ENCODE results near the gene HIPK4.

The HIPK4 gene

GRCh38 chr19:40392123-40392522 is 2.1 kb upstream of the HIPK4 start:
- H3K4me3 ChIP-seq (ENCODE audit: low read length) = no peak overlapping the region
- no peak for DNase-seq (ENCODE audit: low read depth)
- TF ChIP-seq, protein P1, sequence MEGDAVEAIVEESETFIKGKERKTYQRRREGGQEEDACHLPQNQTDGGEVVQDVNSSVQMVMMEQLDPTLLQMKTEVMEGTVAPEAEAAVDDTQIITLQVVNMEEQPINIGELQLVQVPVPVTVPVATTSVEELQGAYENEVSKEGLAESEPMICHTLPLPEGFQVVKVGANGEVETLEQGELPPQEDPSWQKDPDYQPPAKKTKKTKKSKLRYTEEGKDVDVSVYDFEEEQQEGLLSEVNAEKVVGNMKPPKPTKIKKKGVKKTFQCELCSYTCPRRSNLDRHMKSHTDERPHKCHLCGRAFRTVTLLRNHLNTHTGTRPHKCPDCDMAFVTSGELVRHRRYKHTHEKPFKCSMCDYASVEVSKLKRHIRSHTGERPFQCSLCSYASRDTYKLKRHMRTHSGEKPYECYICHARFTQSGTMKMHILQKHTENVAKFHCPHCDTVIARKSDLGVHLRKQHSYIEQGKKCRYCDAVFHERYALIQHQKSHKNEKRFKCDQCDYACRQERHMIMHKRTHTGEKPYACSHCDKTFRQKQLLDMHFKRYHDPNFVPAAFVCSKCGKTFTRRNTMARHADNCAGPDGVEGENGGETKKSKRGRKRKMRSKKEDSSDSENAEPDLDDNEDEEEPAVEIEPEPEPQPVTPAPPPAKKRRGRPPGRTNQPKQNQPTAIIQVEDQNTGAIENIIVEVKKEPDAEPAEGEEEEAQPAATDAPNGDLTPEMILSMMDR (conservative IDR thresholded peaks at IDR 0.05; ENCODE audit: low read length) = no peak

DNA sequence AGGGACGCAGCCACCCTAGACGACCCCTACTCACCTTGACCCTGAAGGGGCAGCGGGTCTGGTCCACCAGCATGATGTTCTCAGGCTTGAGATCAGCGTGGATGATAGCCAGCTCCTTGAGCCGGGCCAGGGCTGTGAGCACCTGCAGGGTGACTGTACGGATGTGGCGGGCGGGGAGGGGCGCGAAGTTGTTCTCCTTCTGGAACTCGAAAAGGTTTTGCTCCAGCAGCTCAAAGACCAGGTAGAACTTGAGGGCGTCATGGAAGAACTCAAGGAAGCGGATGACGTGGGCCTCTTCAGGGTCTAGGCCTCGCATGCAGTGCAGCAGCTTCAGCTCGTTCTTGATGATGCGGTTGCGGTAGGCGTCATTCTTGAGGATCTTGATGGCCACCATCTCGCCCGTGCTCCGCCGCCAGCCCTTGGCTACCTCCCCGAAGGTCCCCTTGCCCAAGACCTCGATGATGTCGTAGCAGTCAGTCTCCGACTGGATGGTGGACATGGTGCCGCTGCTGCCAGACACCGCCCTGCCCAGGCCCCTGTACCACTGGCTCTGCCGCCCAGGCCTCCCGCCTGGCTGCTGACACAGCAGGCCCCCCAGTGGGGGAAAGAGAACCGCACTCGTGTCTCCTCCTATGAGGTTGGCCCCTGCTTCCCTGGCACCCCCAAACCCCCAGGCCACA is 437 bp downstream of the HIPK4 start:
- no peak for DNase-seq (ENCODE audit: low read depth)
- no peak overlapping the region for H3K4me3 ChIP-seq (ENCODE audit: low read length)
- TF ChIP-seq, protein P1 (conservative IDR thresholded peaks at IDR 0.05; ENCODE audit: low read length) = no peak

DNA sequence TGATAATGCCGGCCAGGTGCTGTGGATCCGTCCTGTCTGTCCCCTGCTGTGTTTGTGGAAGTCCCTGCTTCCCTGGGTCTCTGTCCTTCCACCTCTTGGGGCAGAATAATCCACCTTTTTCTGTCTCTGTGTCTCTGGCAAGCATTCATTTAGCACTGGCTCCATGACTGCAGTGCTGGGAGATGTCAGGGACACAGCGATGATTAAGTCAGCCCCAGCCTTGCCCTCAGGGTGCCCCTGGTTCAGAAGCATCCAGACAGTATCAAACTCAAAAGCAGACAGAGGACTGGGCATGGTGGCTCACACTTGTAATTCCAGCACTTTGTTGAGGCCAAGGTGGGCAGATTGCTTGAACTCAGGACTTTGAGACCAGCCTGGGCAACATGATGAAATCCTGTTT is 1.5 kb downstream of the HIPK4 start:
- TF ChIP-seq, protein P1 (conservative IDR thresholded peaks at IDR 0.05; ENCODE audit: low read length) = no peak
- no peak for DNase-seq (ENCODE audit: low read depth)
- H3K4me3 ChIP-seq (ENCODE audit: low read length) = no peak overlapping the region

DNA sequence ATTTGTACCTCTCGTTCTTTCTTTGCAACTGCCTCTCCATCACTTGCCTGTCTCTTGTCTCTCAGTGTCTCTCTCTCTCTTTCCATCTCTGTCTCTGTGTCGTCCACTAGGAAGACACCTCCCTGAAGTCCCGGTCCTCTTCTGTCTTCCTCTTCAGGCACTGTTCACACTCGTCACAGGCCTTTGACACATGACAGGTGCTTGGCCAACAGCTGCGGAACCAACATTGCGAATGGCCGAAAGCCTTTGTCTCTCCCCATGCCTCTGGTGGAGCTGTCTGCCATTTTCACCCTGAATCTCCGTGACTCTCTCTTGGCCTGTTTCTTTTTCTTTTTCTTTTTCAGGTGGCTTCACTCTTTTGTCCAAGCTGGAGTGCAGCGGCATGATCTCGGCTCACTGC is 2.8 kb downstream of the HIPK4 start:
- no peak overlapping the region for H3K4me3 ChIP-seq (ENCODE audit: low read length)
- TF ChIP-seq, protein P1 (conservative IDR thresholded peaks at IDR 0.05; ENCODE audit: low read length) = no peak
- no peak for DNase-seq (ENCODE audit: low read depth)

GRCh38 chr19:40383668-40384248 is 6.2 kb downstream of the HIPK4 start:
- DNase-seq (ENCODE audit: low read depth) = no peak
- TF ChIP-seq, protein P1 (conservative IDR thresholded peaks at IDR 0.05; ENCODE audit: low read length) = no peak
- no peak overlapping the region for H3K4me3 ChIP-seq (ENCODE audit: low read length)

DNA sequence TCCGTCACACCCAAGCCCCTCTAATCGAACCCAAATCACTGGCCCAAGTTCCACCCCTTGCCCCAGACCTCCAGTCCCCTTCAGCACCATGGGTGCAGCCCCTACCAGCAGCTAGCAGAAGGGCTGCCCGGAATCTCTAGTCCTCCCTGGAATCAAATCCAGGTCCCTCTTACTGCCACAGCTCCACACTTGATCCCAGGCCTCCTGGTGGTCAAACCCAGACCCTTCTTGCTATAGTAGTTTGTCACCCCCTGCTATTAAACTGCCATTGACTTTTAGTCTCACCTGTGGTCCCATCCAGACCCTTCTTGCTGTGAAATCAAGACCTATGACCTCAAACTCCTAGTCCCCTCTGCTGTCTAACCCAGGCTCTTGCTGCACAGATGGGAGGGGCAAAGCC is 8.7 kb downstream of the HIPK4 start:
- no peak overlapping the region for H3K4me3 ChIP-seq (ENCODE audit: low read length)
- no peak for DNase-seq (ENCODE audit: low read depth)
- TF ChIP-seq, protein P1 (conservative IDR thresholded peaks at IDR 0.05; ENCODE audit: low read length) = no peak

Measured in AG10803 (cell line).